NCI-H2196 treated with DMSO at 0.1 percent for 48 hours (cell line): Measurements from ENCODE around the gene IRX2.
A peak's percentile ranks its signal among the peaks of the same experiment; 100 is the strongest.

Experiments
- DNase-seq: peaks from one replicate; lab custom pipeline; 2025; ENCODE audit not compliant: unreplicated experiment; lab: John Stamatoyannopoulos, UW

Gene IRX2

DNA sequence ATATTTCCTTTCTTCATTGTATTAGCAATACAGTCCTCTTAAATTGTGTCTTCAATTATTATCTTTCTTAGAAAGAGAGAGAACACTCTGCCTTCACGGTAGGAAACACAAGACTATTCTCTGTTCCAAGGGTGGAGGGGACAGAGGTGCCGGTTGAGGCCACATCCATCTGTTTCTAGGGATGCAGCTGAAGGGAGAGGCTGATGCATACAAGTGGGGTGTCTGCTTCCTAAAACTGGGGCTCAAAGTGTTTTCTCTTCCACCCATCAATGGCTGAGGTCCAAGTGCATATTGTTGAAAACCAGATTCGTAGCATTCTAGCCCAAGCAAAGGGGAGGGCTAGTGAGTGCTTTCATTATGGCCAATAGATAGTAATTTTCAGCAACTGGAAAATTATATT is 9.5 kb downstream of the IRX2 start:
- DNase-seq: no peak

DNA sequence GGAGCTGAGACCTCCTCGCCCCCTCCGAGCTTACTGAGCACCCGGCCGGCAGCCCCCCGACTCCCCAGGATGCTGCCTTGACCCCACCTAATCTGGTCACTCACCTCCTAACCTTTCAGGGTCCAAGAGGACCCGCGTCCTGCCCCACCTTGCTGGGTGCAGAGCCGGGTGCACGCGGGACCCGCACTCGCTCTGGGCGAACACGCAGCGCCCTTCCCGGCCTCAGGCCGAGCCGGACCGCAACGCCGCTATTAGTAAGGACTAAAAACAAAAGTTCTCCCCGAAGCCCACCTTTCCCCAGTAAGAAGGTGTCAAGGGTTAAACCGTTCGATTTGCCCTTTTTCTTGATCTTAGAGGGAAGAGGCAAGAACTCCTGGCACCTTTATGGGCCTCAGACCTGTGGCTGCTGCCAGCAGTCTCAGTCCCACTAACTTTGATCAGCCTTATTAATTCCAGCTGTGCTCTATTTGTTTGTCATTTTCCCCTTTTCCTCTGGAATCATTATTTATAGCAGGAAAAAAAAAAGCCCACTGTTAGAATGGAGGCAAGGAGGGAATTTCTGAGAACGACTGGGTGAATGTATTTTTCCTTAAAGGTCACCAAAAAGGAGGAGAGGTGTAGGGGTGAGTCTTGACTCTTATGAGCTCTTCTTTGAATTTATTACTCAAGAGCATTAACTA is 10.5 kb downstream of the IRX2 start:
- no peak for DNase-seq

GRCh38 chr5:2740051-2740875 is 11.2 kb downstream of the IRX2 start:
- no peak for DNase-seq

GRCh38 chr5:2739360-2740050 is 12.0 kb downstream of the IRX2 start:
- no peak for DNase-seq

DNA sequence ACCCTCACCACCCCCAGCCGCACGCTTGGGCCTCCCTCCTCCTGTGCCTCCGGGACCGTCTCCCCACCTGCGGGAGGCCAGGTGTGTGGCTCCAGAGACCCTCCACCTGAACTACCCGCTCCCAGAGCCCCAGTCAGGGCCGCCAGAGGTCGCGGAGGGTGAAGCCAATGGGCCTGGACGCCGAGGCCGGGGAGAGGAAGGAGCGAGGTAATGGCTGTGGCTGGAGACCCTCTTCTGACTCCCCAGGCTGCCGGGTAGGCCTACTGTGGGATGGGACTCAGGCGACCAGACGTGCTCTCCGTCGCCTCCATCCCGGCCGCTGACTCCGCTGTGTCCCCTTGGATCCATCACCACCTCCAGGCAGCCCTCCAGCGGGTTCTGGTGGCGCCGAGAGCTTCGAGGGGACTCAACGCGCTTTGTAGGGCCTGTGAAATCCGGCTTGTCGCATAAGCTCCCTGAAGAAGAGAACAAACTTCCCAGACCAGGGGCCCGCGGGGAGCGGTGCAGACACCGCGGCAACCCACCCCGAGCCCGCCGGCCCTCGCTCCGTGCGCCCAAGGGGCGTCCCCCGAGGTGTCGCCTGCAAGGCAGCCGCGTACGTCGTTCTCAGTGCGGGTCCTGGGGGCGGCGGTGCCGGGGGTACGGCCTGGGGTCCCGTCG is 12.6 kb downstream of the IRX2 start:
- DNase-seq: no peak

GRCh38 chr5:2738156-2738699 is 13.2 kb downstream of the IRX2 start:
- DNase-seq: no peak

GRCh38 chr5:2737273-2738155 is 14.0 kb downstream of the IRX2 start:
- DNase-seq: no peak

DNA sequence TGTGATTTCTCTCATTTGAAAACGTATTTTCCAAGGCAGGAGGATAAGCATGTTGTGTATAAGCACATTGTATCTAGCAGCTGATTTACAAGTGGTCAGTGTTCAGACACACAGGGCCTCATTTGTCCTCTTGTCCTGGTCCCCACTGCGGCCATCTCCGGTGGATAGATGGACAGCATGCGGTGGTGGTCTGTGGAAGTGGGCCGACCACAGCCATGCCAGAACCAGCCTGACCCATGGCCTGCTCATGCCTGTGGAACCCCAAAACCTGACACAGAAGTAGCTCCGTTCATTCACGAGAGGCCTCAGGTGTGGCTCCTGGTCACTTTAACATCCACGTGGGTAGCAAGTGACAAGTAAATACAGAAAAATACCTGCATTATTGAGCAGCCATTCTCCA is 14.6 kb downstream of the IRX2 start:
- no peak for DNase-seq

DNA sequence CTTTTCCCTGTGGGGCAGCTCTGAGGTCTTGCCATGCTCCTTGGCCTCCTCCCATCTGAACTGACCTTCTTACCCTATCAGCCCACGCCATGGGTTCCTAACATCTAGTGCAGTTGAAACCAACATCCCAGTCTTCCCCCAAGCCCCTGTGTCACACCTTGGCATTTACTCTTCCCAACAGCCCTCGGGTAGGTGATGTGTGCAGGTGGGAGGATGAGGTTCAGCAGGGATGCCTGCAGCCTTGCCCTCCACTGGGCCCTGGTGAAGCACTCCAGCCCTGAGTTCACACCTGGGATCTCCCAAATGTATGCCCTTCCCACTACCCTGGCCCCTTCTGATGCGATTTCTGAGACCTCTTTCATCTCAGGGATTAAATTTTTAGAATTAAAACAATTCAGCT is 15.5 kb downstream of the IRX2 start:
- DNase-seq: no peak

GRCh38 chr5:2732850-2733249 is 18.6 kb downstream of the IRX2 start:
- peak; percentile 50 for DNase-seq

DNA sequence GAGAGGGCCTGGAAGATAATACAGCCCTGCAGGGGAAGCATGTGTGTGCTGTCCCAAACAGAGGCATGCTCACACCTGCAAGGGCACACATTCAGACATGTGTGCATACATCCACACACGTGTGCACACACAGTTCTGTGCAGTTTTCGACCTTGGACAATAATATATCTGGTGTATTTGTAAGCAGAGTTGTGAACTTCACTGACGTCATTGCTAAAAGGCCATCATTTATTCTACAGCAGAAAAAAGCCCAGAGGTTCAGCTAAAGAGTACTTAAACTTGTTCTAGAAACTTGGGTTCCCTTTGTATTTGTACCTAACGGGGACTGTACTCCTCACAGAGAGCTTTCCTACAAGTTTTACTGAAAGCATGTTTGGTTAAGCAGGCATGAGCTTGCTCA is 19.5 kb downstream of the IRX2 start:
- no peak for DNase-seq

DNA sequence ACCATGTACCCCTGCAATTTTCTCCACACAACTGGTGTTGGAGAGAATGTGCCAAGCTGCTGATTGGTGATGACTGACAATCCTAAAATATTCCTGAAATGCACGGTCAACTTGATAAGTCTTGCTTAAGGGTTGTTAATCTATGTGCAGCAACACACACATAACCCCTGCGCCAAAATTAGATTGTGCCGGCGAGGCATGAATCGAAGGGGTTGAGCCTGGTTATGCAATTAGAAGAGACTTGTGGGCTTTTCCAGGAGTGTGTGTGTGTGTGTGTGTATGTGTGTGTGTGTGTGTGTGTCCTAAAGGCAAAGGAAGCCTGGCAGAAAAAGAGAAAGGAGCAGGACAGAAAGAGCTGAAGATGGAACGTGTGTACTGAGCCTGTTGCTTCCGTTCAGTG is 22.3 kb downstream of the IRX2 start:
- DNase-seq: no peak

DNA sequence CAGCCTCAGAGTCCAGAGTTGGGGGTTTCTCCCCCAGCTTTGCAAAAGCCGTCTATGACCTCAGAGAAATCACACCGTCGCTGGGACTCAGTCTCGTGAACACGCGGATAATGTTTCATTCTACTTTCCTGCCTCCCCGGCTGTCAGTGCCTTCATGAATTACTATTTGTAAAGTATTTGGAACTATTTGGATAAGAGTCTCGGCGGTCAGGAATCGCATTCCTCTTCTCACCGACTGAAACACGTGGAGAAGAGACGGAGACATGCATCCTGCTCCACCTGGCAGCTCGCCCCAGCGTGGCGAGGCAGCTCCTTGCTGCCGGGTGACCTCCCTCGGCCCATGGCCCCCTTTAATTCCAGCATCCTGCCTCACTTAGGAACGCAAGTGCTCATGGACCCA is 23.9 kb downstream of the IRX2 start:
- no peak for DNase-seq

- DNase-seq: no peak
Measured at GRCh38 chr5:2725980-2726765, 25.3 kb downstream of the IRX2 start.

GRCh38 chr5:2724831-2725230 is 26.6 kb downstream of the IRX2 start:
- DNase-seq: no peak

GRCh38 chr5:2724031-2724581 is 27.4 kb downstream of the IRX2 start:
- no peak for DNase-seq

DNA sequence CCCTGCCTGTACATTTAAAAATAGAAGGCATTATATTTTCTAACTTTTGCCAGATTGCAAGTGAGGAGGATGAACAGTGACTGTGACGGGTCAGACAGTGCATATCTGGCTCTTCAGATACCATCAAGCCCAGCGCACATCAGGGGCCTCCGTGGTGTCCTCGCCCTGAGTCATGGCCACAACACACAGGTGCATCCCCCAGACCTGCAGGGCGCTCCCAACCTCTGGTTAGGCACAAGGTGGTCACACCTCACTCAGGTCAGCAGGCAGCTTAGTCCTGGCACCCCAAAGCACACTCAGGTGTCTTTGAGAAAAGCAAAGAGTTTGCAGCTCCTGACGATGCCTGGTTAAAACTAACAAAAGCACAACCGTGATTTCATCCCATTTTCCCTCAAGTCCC is 28.6 kb downstream of the IRX2 start:
- DNase-seq: no peak

DNA sequence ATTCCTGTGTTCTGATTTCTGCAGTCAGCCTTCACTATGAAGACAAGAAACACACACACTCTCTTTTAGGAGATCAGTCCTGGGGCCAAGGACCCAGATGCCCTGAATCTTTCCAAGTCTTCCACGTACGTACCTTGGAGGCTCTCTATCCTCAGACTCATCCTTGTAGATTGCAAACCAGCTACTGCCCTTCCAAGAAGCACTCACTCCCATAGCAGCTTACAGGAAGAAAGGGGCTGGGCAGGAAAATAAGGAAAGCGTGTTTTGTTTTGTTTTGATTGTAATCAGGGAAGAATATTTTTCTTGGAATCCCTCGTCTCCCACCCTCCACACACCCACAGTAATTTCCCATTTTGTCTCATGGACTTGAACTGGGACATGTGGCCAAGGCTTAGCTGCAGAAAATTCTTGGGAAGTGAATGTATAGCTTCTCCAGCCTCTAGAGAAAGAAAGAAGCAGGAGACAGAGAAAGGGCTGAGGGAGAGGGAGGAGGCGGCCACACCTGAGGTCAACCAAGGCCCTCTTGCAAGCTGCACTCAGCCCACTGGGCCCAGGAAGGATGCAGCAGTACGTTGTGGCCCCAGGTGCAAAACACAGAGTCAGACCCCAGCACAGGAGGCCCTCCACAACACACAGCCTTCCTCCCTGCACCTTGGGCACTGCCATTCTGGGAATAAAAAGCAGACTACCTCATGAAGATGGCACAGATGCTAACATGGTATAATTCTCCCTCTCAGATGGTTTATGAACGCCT is 29.9 kb downstream of the IRX2 start:
- no peak for DNase-seq
